ENCODE data around the gene FLCN.
A peak's percentile ranks its signal among the peaks of the same experiment; 100 is the strongest.
"Not testable (repeated sequence)": the region's sequence is repeated elsewhere in the genome, so short reads cannot be mapped to it uniquely, and the experiment has no call there.

FLCN gene, protein sequence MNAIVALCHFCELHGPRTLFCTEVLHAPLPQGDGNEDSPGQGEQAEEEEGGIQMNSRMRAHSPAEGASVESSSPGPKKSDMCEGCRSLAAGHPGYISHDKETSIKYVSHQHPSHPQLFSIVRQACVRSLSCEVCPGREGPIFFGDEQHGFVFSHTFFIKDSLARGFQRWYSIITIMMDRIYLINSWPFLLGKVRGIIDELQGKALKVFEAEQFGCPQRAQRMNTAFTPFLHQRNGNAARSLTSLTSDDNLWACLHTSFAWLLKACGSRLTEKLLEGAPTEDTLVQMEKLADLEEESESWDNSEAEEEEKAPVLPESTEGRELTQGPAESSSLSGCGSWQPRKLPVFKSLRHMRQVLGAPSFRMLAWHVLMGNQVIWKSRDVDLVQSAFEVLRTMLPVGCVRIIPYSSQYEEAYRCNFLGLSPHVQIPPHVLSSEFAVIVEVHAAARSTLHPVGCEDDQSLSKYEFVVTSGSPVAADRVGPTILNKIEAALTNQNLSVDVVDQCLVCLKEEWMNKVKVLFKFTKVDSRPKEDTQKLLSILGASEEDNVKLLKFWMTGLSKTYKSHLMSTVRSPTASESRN

DNA sequence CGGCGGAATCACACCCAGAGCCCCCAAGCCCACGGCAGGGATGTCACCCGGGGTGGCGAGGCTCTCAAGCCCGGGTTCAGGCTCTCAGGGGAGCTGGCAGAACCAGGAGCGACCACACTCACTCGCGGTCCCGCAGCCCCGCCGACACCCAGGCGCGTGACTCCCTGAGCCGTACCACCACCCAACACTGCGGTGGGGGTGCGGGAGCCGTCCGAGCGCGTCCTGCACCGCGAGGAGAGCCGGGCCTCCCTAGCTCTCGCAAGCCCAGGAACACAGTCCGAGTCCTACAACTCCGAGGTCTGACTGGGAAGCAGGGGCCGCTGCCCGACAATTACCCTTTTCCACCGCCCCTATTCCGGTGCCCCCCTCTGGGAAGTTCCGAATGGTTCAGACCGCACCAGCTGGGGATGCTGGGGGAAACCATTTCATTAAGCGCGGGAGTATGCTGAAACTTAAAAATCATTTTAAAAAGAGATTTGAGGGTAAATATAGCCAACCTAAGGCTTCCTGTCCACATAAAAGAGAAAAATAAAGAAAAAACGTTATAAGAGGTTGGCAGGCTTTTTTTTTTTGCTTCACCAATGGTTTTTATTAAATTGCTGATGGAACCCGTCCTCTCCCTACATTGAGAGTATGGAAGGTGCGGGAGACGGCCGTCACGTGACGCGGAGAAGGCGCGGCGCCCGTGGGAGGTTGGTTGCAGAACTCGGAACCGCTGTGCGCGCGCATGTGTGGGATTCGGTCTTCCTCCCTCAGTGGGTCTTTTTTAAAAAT, at the start of gene FLCN:
FLCN (minus strand) TSS at position 143 of the 774 bp plus-strand sequence. CDS start 9,031 bp downstream, outside the sequence.
- DNase-seq (ENCODE audit: low read depth), result peak; percentile 84

DNA sequence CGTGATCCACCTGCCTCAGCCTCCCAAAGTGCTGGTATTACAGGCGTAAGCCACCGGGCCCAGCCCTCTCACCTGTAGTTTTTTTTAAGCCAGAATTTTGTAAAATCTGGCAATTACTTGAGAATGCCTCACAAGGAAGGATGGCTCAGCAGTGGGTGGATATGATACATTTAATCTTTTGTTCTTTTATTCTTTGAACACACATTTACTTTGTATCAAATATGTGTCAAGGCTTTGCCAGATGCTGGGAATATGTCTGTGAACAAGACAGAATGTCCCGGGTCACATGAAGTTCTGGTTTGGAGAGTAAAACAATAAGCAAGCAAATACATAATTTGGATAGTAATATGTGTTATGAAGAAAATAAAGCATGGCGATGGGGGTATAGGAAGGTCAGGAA, 49.0 kb upstream of the FLCN start:
- no peak for DNase-seq (ENCODE audit: low read depth)

DNA sequence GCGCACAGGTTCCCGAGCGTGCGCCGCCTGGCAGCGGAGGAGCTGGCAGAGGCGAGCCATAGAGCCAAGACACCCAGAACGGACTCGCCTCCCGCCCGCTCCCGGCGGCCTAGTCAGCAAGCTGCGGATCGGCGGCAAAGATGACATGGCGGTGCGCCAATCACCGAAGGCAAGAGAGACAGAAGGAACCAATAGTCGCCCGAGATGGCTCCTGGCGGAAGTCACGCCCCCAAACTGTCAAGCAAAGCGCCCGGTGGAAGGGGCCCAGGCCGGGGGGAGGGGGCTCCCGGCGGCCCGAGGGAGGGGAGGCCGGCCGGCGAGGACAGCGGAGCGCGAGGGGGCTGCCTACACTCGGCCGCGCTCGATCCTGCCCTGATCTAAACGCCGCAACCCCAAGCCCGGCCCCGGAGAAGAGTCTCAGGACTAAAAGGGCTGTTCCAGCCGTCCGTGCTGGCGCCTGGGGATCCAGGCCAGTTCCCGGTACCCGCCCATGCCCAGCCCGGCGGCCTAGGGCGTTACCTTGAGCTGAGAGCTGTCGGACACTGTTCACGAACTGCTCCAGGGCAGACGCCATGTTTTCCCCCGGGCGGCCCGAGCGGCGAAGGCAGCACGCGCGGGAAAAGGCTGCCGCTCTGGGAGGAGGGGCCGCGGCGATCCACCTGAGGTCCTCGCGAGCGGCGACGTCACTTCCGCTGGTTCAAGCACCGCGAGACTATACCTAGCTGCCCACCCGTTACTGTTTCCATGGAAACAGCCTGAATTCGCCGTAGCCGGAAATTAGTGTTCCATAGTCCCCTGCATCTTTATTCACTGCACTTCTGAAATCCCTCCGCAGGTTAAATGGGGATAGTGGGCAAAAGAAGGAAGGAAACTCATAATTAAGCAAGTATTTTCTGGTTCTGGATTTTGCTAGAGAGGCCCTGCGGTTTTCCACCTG, 43.9 kb upstream of the FLCN start, which contains the start of gene COPS3:
COPS3 (minus strand) TSS at position 634 of the 937 bp plus-strand sequence; CDS start at position 574, 60 bp downstream.
- peak; percentile 95 for DNase-seq (ENCODE audit: low read depth)

DNA sequence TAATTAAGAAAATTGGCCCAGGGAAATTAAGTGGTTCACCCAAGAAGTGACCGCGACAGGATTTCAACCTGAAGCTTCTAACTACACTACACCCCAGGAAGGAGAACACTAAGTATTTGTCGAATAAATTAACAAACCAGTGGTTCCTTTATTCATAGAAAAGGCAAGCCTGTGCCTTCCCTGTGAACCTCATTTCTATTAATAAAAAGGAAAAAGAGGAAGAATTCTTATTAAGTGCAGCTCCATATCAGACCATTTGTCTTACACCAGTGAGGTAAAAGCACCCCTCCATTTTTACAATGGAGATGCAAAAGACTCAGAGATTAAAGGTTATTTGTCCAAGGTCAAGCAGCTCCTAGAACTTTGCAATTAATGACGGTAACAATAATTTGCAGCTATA, 42.3 kb upstream of the FLCN start:
- no peak for DNase-seq (ENCODE audit: low read depth)

DNA sequence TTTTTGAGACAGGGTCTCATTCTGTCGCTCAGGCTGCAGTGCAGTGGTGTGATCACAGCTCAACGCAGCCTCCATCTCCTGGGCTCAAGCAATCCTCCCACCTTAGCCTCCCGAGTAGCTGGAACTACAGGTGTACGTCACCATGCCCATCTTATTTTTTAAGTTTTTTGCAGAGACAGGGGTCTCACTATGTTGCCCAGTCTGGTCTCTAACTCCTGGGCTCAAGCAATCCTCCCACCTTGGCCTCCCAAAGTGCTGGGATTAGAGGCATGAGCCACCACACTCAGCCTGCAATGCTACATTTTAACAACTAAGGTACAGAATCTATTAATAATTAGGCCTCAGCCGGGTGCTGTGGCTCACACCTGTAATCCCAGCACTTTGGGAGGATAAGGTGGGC, 40.5 kb upstream of the FLCN start:
- DNase-seq (ENCODE audit: low read depth), result not testable (repeated sequence)

DNA sequence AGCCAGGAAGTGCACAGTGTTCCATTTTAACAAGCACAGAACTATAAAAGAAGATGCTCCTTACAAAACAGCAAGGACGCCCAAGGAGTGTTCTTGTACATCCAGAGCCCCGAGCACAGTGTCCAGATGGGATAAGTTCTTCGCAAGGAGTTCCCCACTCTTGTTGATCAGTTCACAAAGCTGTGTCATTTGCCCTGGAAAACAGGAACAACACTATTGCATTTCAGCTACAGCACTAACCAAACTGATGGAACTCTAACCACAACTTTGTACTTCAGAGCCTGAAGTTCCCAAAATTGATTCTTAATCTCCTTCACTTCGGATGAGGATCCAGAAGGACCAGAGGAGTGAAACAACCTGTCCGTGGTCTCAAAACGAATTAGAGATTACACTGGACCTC, 39.0 kb upstream of the FLCN start:
- no peak for DNase-seq (ENCODE audit: low read depth)

DNA sequence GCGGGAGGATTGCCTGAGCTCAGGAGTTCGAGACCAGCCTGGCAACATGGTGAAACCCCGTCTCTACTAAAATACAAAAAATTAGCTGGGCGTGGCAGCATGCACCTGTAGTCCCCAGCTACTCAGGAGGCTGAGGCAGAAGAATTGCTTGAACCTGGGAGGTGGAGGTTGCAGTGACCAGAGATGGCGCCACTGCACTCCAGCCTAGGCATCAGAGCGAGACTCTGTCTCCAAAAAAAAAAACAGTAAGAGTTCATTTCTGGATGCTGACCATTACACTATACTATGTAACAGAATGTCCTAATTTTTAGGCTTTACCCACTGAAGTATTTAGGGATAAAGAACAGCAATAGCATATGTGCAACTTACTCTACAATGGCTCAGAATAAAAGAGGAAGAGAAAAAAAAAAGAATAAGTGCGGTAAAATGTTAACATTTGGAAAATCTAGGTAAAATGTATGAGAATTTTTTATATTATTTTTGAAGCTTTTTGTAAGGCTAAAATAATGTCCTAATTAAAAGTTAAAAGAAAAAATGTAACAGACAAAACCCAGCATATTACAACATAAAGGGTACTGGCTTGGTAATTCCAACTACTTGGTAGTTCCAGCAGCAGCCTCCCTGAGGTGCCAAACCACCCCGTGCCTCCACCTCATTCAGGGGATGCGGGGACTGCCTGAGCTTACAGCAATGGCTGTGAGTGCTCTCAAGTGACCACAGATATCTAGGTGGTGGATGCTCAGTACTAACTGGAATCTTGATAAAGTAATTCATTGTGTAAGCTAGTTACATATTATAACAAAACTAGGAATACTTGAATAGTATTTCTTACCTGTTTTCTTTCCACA, 33.2 kb upstream of the FLCN start:
- no peak for DNase-seq (ENCODE audit: low read depth)

DNA sequence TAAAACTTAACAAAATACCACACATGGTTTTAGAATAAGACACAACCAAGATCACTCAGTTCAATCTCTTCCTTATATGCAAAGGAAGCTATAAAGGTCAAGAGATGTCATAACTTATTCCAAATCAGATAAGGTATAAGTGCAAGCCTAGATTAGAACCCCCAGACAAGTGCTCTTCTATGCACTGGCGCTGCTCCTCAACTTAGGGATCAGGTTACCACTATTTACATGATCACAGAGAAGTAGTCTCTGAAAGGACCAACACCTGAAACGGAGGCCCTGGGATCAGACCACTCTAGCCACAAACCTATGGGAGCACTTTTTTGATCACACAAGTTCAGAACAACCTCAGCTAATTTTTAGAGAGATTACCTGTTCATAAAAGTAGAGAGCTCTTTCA, 27.5 kb upstream of the FLCN start:
- DNase-seq (ENCODE audit: low read depth), result no peak

DNA sequence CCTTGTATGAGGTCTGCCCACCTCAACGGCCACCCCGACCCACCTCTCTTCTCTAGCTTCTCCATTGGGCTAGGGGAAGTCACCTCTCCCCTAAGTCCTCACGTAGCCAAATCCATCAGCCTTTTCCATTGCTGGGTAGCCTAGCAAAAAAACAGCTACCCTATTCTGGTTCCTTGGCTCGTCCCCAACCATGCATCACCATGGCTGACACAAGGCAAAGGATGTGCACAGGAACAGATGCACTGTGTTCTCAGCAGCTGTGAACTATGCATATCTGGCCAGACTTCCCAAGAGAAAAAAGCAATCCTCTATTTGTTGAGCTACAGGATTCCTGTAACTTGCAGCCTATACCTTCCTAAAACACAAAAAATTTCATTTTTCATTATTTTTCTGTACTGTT, 22.0 kb upstream of the FLCN start:
- no peak for DNase-seq (ENCODE audit: low read depth)

DNA sequence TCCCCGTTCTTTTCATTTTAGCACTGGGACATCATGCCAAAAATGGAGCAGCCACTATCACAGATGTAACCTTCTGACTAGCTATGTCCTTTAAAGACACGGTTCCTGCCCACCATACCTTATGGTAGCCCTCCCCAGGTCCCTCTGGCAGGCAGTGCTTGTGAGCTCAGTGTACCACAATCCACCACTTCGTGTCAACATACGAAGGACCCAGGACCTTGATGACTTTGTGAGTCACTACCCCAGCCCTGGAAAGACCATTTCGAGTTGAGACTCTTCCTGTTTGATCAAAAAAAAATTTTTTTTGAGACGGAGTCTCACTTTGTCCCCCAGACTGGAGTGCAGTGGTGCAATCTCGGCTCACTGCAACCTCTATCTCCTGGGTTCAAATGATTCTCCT, 21.0 kb upstream of the FLCN start:
- DNase-seq (ENCODE audit: low read depth), result no peak

DNA sequence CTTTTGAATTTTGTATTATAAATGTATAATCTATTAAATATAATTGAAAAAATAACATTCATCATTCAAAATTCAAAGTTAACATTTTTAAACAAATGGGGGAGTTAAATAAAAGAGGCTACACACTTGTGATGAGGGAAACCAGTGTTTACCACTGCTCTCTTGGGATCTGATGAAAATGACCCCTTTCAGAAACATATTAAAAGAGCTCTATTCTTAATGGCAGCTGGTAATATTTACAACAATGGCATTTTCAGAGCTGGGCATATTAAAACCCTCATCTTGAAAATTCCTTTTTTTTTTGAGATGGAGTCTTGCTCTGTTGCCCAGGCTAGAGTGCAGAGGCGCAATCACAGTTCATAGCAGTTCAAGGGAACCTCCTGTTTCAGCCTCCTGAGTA, 19.3 kb upstream of the FLCN start:
- DNase-seq (ENCODE audit: low read depth), result no peak

DNA sequence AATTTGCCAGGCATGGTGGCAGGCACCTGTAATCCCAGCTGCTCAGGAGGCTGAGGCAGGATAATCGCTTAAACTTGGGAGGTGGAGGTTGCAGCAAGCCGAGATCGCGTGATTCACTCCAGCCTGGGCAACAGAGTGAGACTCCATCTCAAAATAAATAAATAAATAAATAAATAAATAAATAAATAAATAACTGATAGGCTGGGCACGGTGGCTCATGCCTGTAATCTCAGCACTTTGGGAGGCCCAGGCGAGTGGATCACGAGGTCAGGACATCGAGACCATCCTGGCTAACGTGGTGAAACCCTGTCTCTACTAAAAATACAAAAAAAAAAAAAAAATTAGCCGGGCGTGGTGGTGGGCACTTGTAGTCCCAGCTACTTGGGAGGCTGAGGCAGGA, 18.7 kb upstream of the FLCN start:
- not testable (repeated sequence) for DNase-seq (ENCODE audit: low read depth)

DNA sequence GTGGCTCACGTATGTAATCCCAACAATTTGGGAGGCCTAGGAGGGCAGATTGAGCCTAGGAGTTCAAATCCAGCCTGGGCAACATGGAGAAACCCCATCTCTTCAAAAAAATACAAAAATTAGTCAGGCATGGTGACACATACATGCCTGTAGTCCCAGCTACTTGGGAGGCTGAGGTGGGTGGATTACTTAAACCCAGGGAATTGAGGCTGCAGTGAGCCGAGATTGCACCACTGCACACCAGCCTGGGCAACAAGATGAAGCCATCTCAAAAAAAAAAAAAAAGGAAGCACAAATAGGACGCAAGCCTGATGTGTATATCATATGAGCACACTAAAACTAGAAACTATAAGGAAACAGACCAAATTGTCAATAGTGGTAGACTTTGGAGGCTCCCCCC, 17.1 kb upstream of the FLCN start:
- DNase-seq (ENCODE audit: low read depth), result no peak

DNA sequence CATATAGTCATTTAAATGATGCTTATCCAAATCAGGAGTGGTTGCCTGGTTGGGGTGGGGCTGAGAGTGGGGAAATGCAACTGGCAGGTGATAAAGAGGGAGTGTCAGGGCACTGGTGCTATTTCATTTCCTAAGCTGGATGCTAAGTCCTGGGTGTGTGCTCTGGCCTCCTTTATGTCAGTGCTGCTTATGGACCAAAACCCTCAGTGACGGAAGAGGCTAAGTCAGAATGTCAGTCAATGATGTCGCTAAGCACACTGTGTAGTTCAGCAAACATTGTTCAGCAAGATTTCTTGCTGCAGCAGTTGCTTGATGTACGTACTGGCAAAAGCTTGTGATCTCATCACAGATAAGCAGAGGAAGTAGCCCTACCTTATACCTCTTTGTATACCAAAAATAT, 16.4 kb upstream of the FLCN start:
- DNase-seq (ENCODE audit: low read depth), result no peak

DNA sequence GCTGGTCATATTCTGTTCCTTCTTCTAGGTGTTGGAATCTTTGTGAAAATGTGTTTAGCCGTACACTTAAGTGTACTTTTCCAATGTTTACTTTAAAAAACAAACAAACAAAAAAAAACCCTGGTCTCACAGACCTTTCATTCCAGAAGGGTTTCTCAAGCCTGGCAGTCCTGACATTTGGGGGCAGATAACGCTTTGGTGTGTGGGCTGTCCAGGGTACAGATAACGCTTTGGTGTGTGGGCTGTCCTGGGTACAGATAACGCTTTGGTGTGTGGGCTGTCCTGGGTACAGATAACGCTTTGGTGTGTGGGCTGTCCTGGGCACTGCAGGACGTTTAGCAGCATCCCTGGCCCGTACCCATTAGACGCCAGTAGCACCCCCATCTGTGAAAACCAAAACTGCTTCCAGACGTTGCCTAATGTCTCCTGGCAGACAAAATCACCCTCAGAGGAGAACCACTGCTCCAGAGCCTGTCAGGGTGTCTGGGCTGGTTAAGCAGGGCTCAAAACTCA, 15.2 kb upstream of the FLCN start:
- DNase-seq (ENCODE audit: low read depth), result no peak

DNA sequence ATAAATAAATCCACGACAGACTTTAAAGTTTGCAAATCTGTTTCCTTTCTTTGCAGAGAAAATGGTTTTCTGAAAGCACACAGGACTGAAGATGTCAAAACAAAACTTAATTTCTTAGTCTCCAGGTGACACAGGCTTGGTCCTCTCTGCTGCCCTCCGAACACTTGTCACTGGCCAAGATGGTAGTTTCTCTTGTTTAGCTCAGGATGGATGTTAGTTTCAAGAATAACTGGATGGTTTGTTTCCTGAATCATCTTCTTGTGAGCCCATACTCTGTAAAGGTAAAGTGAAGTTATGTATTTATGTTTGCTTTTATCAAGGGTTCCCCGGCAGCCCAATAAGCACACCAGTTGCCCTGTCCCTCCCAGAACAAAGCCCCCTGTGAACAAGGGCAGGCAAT, 9.9 kb upstream of the FLCN start:
- DNase-seq (ENCODE audit: low read depth), result no peak

DNA sequence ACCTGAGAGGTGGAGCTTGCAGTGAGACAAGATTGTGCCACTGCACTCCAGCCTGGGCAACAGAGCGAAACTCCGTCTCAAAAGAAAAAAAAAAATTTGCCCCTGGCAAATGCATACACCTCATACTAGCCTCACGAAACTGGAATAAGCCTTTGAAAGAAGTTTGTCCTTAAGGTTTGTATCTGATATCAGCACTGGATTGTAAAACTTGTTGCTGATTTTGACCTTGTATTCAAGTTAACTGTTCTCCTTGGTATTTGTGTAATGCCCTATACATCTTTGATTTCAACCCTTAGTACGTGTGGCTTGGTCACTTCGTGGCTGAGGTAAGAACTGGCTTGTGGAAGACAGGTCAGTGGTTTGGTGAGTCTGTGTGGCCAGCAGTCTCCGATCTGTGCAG, 6.2 kb upstream of the FLCN start:
- no peak for DNase-seq (ENCODE audit: low read depth)

DNA sequence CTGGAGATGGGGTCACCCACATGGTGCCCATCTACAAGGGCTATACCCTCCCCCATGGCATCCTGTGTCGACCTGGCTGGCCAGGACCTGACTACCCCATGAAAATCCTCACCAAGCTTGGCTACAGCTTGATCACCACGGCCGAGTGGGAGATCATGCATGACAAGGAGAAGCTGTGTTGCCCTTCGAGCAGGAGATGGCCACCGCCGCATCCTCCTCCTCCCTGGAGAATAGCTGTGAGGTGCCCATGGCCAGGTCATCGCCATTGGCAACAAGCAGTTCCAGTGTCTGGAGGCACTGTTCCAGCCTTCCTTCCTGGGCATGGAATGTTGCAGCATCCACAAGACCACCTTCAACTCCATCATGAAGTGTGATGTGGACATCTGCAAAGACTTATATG, 5.3 kb upstream of the FLCN start:
- DNase-seq (ENCODE audit: low read depth), result no peak

DNA sequence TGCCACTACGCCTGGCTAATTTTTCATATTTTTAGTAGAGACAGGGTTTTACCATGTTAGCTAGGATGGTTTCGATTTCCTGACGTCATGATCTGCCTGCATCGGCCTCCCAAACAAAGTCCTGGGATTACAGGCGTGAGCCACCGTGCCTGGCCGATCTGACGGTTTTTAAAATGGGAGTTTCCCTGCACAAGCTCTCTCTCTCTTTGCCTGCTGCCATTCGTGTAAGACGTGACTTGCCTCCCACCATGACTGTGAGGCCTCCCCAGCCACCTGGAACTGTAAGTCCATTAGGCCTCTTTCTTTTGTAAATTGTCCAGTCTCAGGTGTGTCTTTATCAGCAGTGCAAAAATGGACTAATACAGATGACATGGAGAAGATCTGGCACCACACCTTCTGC, 4.7 kb upstream of the FLCN start:
- no peak for DNase-seq (ENCODE audit: low read depth)

DNA sequence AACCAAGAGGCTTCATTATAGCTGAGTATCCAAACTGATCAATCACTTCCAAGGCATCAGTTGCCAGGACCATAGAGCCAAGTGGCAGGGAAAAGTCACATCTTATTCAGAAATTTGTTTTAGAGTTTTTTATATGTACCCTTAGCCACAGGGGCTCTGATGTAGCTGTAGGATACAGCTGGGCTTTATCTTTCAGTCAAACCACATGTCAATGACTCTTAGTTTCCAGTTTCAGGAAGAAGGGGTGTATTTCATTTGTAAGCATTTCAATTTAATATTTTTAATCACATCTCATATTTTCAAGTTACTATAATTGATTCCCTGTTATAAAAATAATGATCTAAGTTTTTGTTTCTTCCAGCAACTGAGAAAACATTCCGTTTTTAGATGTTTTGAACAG, 2.9 kb upstream of the FLCN start:
- no peak for DNase-seq (ENCODE audit: low read depth)
